Erythroblast (primary cell): ENCODE data around the gene PDGFC.

ENCODE experiments used
- GATA1 ChIP-seq: IDR thresholded peaks from 2 replicates; pipeline ENCODE4 v1.6.1; 2011; ENCODE audit warnings: low read depth, mild to moderate bottlenecking, control low read depth, low read length, moderate library complexity
- POLR2A ChIP-seq: IDR thresholded peaks from 2 replicates; pipeline ENCODE4 v1.6.1; 2011; ENCODE audit warnings: mild to moderate bottlenecking, low read length

- TF ChIP-seq POLR2A (no peak), GATA1 (no peak)
Measured at GRCh38 chr4:156969911-156970310, 1.7 kb downstream of the PDGFC start.
